SU-DHL-6 (cell line): ENCODE results near the gene SPEG.

ENCODE experiments used
- CTCF ChIP-seq: fragments of 200-600 bp; sonication (generic); IDR thresholded peaks from one replicate; pipeline ENCODE4 v1.5.1; 2017; ENCODE audit warnings: antibody characterized with exemption, mild to moderate bottlenecking, low read length, moderate library complexity; ENCODE audit not compliant: insufficient read depth, poor library complexity, severe bottlenecking
- EZH2phosphoT487 ChIP-seq: fragments of 200-600 bp; sonication (generic), shearing (Covaris generic); conservative IDR thresholded peaks from 2 replicates; pipeline ENCODE4 v1.6.1; 2018; ENCODE audit warnings: mild to moderate bottlenecking, antibody characterized with exemption, low read length, moderate library complexity, mixed read lengths

- TF ChIP-seq EZH2phosphoT487: no peak
- TF ChIP-seq CTCF: no peak
Measured at GRCh38 chr2:219422952-219423534, 11.6 kb upstream of the SPEG start.
